HUES6 (cell line): Measurements from ENCODE around the gene NUDT16.
"Not testable (repeated sequence)": the region's sequence is repeated elsewhere in the genome, so short reads cannot be mapped to it uniquely, and the experiment has no call there.

ENCODE experiments used
- H3K27ac ChIP-seq: 2 replicates; pipeline ENCODE4 v1.7.0; 2013; ENCODE audit warnings: low read depth, mild to moderate bottlenecking, low read length, inconsistent platforms
- H3K27me3 ChIP-seq: 2 replicates; pipeline ENCODE4 v1.6.1; 2013; ENCODE audit warnings: low read length; ENCODE audit not compliant: control insufficient read depth, insufficient read depth
- H3K36me3 ChIP-seq: 2 replicates; pipeline ENCODE4 v1.6.1; 2013; ENCODE audit warnings: low read length; ENCODE audit not compliant: control insufficient read depth, insufficient read depth
- H3K4me1 ChIP-seq: 2 replicates; pipeline ENCODE4 v1.6.1; 2013; ENCODE audit warnings: low read length; ENCODE audit not compliant: control insufficient read depth, insufficient read depth
- H3K4me3 ChIP-seq: 2 replicates; pipeline ENCODE4 v1.5.1; 2013; ENCODE audit warnings: low read depth, low read length
- H3K9ac ChIP-seq: one replicate; pipeline ENCODE4 v1.6.1; 2013; ENCODE audit warnings: mild to moderate bottlenecking, low read length
- H3K9me3 ChIP-seq: 2 replicates; pipeline ENCODE4 v1.6.1; 2013; ENCODE audit warnings: low read depth, low read length; ENCODE audit not compliant: control insufficient read depth, insufficient read depth

Gene NUDT16

GRCh38 chr3:131357275-131357674 lies 24.3 kb upstream of the NUDT16 start:
- no peaks in the 10 kb centered on the region for H3K9me3 ChIP-seq
- H3K9ac ChIP-seq = no peak overlapping the region
- H3K27me3 ChIP-seq = no peaks in the 10 kb centered on the region
- H3K4me3 ChIP-seq = no peak overlapping the region
- H3K4me1 ChIP-seq = peaks cover 6% of the 10 kb centered on the region; the same call in 1 of the 2 replicates
- H3K27ac ChIP-seq = no peak overlapping the region
- H3K36me3 ChIP-seq = no peaks in the 10 kb centered on the region

GRCh38 chr3:131360191-131360755 lies 21.3 kb upstream of the NUDT16 start:
- H3K36me3 ChIP-seq = no peaks in the 10 kb centered on the region
- H3K27me3 ChIP-seq = no peaks in the 10 kb centered on the region
- no peak overlapping the region for H3K9ac ChIP-seq
- no peak overlapping the region for H3K27ac ChIP-seq
- no peaks in the 10 kb centered on the region for H3K4me1 ChIP-seq
- no peaks in the 10 kb centered on the region for H3K9me3 ChIP-seq
- H3K4me3 ChIP-seq = no peak overlapping the region

- H3K27me3 ChIP-seq, H3K27ac ChIP-seq, H3K36me3 ChIP-seq, H3K9me3 ChIP-seq, H3K9ac ChIP-seq, H3K4me1 ChIP-seq: not testable (repeated sequence)
- H3K4me3 ChIP-seq = peak overlapping the region; percentile 70
These were observed 20.5 kb upstream of the NUDT16 start for GRCh38 chr3:131361066-131361463.

- Histone ChIP-seq H3K4me1 (no peaks in the 10 kb centered on the region), H3K27ac (0 out of 2 replicates have a peak overlapping the region, but pooled peaks have one; percentile 36), H3K4me3 (peak overlapping the region; percentile 70), H3K36me3 (no peaks in the 10 kb centered on the region), H3K9ac (peak overlapping the region; percentile 69), H3K9me3 (peaks cover 4% of the 10 kb centered on the region; the same call in 1 of the 2 replicates), H3K27me3 (no peaks in the 10 kb centered on the region)
These were observed 19.8 kb upstream of the NUDT16 start for GRCh38 chr3:131361464-131362421.

GRCh38 chr3:131363275-131363674 lies 18.3 kb upstream of the NUDT16 start:
- peaks cover 7% of the 10 kb centered on the region for H3K9me3 ChIP-seq
- H3K36me3 ChIP-seq = no peaks in the 10 kb centered on the region
- H3K4me1 ChIP-seq = no peaks in the 10 kb centered on the region
- no peak overlapping the region for H3K4me3 ChIP-seq
- no peak overlapping the region for H3K27ac ChIP-seq
- H3K27me3 ChIP-seq = no peaks in the 10 kb centered on the region
- no peak overlapping the region for H3K9ac ChIP-seq

GRCh38 chr3:131370935-131371687 lies 10.5 kb upstream of the NUDT16 start:
- H3K4me1 ChIP-seq = no peaks in the 10 kb centered on the region
- H3K4me3 ChIP-seq = no peak overlapping the region
- no peaks in the 10 kb centered on the region for H3K27me3 ChIP-seq
- no peak overlapping the region for H3K9ac ChIP-seq
- peaks cover 8% of the 10 kb centered on the region for H3K36me3 ChIP-seq
- H3K9me3 ChIP-seq = peaks cover 14% of the 10 kb centered on the region
- no peak overlapping the region for H3K27ac ChIP-seq

- Histone ChIP-seq H3K4me1 (no peaks in the 10 kb centered on the region), H3K27ac (no peak overlapping the region), H3K27me3 (no peaks in the 10 kb centered on the region), H3K9me3 (peaks cover 11% of the 10 kb centered on the region), H3K36me3 (peaks cover 9% of the 10 kb centered on the region), H3K4me3 (no peak overlapping the region), H3K9ac (no peak overlapping the region)
These were observed 9.9 kb upstream of the NUDT16 start for GRCh38 chr3:131371688-131372066.

- Histone ChIP-seq H3K36me3 (peaks cover 9% of the 10 kb centered on the region), H3K9ac (no peak overlapping the region), H3K4me1 (no peaks in the 10 kb centered on the region), H3K4me3 (no peak overlapping the region), H3K27me3 (no peaks in the 10 kb centered on the region), H3K27ac (no peak overlapping the region), H3K9me3 (0 out of 2 replicates have a peak, but pooled peaks cover 2% of the 10 kb centered on the region)
These were observed 6.8 kb upstream of the NUDT16 start for GRCh38 chr3:131374741-131375140.

GRCh38 chr3:131380821-131381444 lies 641 bp upstream of the NUDT16 start:
- H3K4me1 ChIP-seq, H3K27ac ChIP-seq, H3K27me3 ChIP-seq, H3K9me3 ChIP-seq: not testable (repeated sequence)
- H3K36me3 ChIP-seq = peaks cover 31% of the 10 kb centered on the region
- H3K9ac ChIP-seq = peak overlapping the region; percentile 73
- H3K4me3 ChIP-seq = peak overlapping the region; percentile 95

- H3K4me1 ChIP-seq = no peaks in the 10 kb centered on the region
- no peak overlapping the region for H3K9ac ChIP-seq
- H3K27ac ChIP-seq = no peak overlapping the region
- no peaks in the 10 kb centered on the region for H3K9me3 ChIP-seq
- no peak overlapping the region for H3K4me3 ChIP-seq
- H3K36me3 ChIP-seq = peaks cover 34% of the 10 kb centered on the region
- no peaks in the 10 kb centered on the region for H3K27me3 ChIP-seq
These were observed 5.0 kb downstream of the NUDT16 start for GRCh38 chr3:131386429-131387165.
